LoVo (cell line): ENCODE measurements around the gene HLTF.
A peak's percentile ranks its signal among the peaks of the same experiment; 100 is the strongest.

Experiments
- DNase-seq: peaks from one replicate; pipeline ENCODE4 v3.0.0-alpha.2; 2016; ENCODE audit warnings: low spot score

HLTF gene

DNA sequence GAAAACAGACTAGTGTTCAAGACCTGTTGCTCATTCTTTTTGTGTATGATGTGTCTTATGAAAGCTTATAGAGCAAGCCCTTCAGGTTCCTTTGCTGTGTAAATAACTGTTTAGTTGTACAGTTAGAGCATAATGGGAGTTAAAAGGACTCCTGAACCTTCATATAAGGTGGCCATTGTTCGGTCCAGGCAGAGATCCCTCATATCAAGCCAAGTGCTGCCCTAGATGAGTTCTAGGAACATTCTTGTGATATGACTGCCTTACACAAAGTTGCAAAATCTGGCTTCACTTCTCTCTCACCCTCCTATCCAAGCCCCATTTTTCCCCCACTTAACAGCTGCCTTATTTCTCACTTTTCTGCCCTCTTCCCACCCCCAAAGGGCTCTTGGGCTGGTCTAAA lies 68.1 kb downstream of the HLTF start:
- no peak for DNase-seq

- DNase-seq: no peak
Measured at GRCh38 chr3:149016669-149017541, 69.4 kb downstream of the HLTF start.

- DNase-seq: no peak
Measured at GRCh38 chr3:149016242-149016641, 70.1 kb downstream of the HLTF start.

GRCh38 chr3:149015393-149015792 lies 70.9 kb downstream of the HLTF start:
- DNase-seq: no peak

DNA sequence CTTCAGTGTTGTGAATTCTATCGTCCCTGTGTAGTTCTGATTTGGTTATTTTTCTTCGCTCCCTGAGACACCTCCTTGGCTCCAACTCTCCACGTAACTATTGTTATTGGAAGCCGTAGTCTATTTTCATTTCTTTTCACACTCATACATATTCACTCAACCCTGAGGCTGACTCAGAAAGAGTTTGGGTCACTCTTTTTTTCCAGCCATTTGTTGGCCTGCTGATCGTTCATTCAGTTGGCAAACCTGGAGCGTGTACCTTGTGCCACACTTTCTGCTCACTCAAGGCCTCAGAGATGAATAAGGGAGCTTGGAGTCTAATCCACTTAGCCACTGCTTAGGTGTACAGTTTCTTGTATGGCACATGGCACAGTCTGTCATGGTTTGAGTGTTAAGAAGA lies 72.6 kb downstream of the HLTF start:
- no peak for DNase-seq

DNA sequence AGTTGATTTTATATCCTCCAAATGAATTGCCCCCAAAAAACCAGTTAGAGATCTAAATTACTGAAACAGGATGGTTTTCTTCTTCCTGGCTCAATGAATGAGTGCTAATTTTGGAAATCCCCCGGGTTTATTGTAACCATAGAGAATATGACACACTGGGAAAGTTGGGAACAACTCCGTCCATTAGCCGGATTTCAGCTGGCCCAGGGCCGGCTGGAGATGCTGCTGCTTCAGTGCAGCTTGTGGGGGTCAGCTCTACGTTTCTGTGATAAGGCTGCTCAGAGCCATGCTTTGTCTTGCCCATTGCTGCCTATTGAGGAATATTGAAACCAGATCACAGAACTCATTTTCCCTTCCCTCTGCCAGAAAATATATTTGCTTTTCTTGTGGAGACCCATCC lies 74.7 kb downstream of the HLTF start:
- DNase-seq: no peak

DNA sequence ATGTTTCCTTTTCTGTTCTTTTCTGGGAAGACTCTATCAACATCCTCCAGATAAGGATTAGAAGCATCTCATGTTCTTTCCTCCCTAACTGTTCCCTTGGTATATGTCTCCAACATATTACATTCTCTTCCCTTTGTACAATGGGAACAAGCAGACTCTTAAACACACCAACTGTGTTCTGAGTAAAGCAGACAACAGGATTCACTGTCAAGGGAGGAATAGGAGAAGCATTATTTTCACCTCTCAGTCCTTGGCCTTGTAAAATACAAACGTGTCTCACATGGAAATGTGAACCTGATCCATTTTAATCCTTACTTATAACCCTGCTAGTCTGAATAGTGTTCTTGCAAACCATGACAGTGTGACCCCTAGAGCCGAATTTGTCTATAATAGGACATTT lies 75.4 kb downstream of the HLTF start:
- DNase-seq: no peak

DNA sequence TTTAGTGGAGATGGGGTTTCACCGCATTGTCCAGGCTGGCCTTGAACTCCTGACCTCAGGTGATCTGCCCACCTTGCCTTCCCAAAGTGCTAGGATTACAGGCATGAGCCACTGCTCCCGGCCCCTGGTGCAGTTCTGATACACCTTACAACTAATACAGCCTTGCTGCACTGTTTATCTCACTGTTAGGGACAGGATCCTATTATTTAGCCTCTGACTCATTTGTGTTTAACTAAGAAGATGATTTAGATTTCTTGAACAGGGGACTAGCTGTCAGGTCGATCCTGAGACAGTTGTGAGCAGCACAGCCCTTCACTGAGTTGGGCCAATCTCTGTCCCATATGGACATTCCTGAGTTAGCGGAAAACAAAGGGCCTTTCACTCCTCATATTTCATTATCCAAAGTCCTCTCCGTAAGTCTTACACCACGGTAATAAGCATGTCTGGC lies 75.8 kb downstream of the HLTF start:
- DNase-seq: no peak

- DNase-seq: no peak
Measured at GRCh38 chr3:149009732-149010131, 76.6 kb downstream of the HLTF start.

DNA sequence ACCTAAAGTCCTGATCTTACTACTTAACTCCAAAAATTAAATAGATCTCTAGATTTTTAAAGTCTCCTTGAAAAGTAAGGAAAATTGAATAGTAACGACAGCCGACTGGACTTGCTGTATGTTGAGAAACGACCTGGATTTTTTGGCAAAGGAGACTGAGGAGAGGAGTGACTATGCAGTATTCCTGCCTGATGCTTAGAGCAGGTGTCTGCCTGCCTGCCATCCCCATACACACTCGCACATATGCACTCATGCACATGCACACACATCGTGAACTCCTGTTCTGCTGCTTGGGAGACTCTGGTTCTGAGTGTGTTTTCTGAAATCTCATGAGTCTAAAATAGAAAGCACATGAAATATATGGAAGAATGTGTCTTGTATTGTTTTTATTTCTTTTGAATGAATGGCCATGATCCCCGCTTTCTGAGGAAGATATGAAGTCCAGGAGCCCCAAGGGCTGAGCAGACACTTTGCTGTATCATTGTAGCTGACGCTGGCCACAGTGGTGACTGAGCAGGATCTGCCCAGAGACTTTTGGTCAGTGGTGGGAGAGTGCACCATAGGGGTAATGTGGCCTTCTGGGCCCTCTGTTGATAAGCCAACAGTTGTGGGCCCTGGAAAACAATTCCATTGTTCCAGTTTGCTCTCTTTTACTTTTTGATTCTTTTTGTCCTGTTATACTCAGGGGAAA lies 78.6 kb downstream of the HLTF start:
- no peak for DNase-seq

GRCh38 chr3:149005416-149005815 lies 80.9 kb downstream of the HLTF start:
- DNase-seq: no peak

DNA sequence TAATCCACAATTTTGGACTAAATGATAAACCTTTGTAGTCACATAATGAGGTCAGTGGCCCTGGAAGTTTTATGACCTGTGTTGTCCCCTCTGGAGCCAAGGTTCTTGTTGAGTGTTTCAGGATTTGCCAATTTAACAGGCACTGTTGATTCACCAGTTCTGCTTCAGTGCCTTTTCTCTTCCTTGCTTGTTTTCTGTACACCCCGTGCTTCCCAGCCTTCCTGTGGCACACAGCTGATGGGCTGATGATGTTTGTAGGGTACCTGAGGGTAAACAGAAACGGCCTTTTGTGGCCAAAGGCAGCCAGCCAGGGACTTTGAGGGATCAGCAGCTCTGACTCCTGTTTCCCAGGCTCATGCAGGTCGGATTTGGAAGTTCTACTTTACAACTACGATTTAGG lies 81.7 kb downstream of the HLTF start:
- DNase-seq: no peak

DNA sequence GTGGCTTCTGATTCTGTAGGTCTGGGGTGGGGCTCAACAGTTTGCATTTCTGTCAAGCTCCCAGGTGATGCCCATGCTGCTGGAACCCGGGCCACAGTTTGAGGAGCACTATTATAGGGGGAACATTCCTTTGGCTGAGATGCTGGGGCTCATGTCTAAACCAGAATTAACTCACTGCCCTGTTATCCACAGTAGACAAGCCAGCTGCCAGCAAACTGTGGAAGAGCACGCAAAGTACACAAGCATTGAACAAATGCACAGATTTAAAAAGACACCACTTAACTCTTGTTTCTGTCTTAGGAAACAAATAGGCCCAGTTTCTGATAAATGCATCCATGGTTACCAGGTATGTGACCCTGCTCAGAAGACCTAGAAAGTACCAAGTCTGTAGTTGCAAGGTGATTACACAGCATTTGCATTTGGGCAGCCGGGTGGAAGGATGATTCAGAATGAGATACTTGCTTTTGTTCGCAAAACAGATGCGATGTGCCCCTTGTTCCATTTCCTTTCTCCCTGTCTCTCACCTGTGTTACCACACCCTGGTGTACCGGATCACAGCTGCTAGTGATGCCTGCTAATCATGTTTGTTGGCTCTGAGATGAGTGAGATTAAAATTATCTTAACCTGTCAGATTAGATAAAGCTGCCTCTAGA lies 82.6 kb downstream of the HLTF start:
- DNase-seq: no peak

DNA sequence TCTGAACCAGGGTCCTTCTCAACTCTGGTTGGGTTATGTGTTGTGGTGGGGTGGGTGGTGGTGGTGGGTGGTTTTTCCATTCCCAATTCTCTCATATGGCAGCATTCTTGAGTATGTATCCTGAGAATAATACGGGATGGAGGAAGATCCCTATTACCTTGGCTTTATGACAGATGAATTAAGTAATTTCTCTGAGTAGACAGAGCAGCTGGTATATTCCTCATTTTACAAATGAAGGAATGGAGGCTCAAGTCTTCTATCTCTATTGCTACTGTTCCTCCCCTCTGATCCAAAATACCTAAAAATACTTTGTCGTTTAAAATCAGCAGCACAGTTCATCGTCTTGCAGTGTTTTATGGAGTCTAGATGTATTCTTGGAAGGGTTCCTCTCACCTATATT lies 84.6 kb downstream of the HLTF start:
- DNase-seq: no peak

DNA sequence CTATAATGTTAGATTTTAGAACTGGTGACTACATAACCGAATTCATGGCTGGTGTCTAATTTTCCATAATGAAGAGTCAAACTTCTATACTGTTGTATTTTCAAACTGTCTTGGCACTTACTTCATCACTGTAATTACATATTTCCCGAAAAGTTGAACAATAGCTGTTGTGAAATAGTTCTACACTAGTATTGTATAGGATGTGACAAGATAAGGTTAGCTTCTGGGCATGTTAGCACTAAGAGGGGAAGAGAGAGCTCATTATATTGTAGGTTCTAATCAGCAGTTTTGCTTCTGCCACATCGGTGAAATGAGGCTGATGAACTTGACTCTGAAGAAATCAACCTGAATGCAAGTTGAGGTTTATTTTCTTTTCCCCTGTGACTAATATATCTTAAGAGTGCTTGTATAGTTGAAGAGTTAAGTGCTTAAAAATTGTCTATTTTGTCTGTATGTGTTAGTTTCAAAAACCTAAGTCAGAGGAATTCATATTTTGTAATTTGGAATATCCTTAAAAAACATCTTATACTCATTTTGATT lies 86.1 kb downstream of the HLTF start:
- DNase-seq: no peak

GRCh38 chr3:148999806-149000205 lies 86.5 kb downstream of the HLTF start:
- DNase-seq: no peak

DNA sequence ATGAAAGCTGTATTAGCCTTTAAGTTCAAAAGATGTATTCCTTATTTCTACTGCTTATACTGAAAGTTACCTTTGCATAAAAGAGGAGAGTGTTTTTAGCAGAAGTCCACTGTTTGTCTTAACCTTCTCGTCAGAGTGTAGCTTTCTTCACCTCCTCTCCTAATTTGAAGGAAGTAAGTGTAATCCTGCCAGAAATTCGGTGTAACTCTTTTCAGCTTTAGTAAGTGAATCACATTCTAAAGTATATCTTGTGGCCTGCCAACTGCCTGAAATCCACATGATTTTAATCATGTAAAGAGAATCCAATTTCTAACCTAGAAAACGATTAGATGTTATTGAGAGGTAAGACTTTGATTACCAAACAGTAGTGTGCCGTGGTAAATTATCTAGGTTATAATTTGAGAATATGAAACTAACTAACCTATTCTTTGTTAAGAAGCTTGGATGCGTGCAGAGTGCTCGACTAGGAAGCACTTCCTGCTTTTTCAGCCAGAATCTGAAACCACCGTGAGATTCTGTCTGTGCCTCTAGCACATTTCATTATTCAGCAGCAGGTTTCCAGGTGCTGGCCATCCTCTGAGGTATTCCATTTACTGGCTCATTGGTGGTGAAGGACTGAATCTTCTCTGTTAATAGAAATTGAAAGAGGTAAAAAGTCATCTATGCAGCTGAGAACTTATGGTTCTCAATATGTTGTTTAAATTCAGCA lies 87.5 kb downstream of the HLTF start:
- DNase-seq: no peak

GRCh38 chr3:148998297-148998696 lies 88.0 kb downstream of the HLTF start:
- DNase-seq: no peak

DNA sequence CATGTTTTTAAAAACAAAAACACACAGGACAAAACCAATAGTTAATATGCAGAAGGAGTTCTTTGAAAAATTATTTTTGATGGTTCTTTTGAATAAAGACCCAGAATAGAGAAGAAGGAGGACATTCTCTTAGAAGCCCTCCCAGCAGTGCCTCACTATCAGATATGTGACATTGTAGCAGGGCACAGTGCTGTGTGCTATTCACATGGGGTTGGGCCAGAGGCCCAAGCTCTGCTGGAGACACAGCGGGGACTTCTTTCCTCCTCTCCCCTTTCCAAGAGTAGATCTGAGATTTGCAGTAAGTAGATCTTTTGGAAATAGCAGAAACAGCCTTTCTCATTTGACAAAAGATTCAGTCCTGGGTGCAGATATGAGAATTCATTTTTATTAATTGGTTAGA lies 88.7 kb downstream of the HLTF start:
- no peak for DNase-seq

GRCh38 chr3:148992635-148993255 lies 93.6 kb downstream of the HLTF start:
- DNase-seq: no peak

- DNase-seq: peak; percentile 34
Measured at GRCh38 chr3:148992027-148992634, 94.2 kb downstream of the HLTF start.
